Pancreas (tissue), 10 donors: Measurements from ENCODE around the gene DEPDC4. TPM values are rescaled to one million over a fixed set of nuclear protein-coding genes. Genes with fewer than 3 reads are reported as not detected.
"Not testable (repeated sequence)": the region's sequence is repeated elsewhere in the genome, so short reads cannot be mapped to it uniquely, and the experiment has no call there.

Source experiments
- ATAC-seq, 4 donors: fragments of 200-7000 bp; cut with Tn5 transposase; one replicate each; pipeline versions ENCODE4 v1.8.0 to v1.9.1; 2020; ENCODE audit warnings: mild to moderate bottlenecking in 4 of 4, moderate library complexity in 4 of 4
- DNase-seq, 6 donors: peaks; one replicate each; pipeline ENCODE4 v3.0.0-alpha.2; 2020
- FAIRE-seq: peaks from 2 replicates; lab custom pipeline; 2012; peaks lifted over from hg19 to GRCh38; lab: Jason Lieb, UNC
- H3K27ac ChIP-seq, 4 donors: fragments of 200-600 bp; sonication (generic); 1 replicate in 3 of 4; 2 replicates in 1 of 4; pipeline versions ENCODE4 v1.5.0 to v1.8.0; 2020
- H3K27me3 ChIP-seq, 4 donors: fragments of 200-600 bp; one replicate each; pipeline ENCODE4 v1.8.0; 2021
- H3K36me3 ChIP-seq, 3 donors: fragments of 200-600 bp; sonication (generic) in 1 of 3; one replicate each; pipeline versions ENCODE4 v1.5.0 to v1.8.0; 2020 to 2021
- H3K4me1 ChIP-seq, 3 donors: fragments of 200-600 bp; one replicate each; pipeline ENCODE4 v1.8.0; 2021
- H3K4me3 ChIP-seq, 4 donors: fragments of 200-600 bp; sonication (generic) in 2 of 4; one replicate each; pipeline versions ENCODE4 v1.5.0 to v1.8.0; 2020 to 2021
- H3K9me3 ChIP-seq, 4 donors: fragments of 200-600 bp; one replicate each; pipeline ENCODE4 v1.8.0; 2021
- whole genome bisulfite sequencing, 2 donors: extraction: QIAGEN DNeasy Blood & Tissue Kit; methylation state at CpG; one replicate each; pipeline ENCODE4 v1.1.7; 2013; 5-methylcytosine and 5-hydroxymethylcytosine counted together
- intact Hi-C, 3 donors: fragments of 100-400 bp; cut with DNase I; formaldehyde crosslinking; loops; one replicate each; pipeline versions ENCODE4 v1.11.1 to v1.14.2; 2022
- polyA plus RNA-seq, 2 donors: library from polyadenylated mRNA; stranded (reverse); fragments of 200-250 nt; gene quantifications; one replicate each; pipeline ENCODE4 v1.2.3, GENCODE V29; 2013
- total RNA-seq, 6 donors: library from RNA; stranded (reverse); fragmentation: NEBNext Ultra II Directional in 4 of 6; extraction: Animal tissue kit (Norgen Biotek cat#: 25700) in 4 of 6; gene quantifications; one replicate each; pipeline versions ENCODE4 v1.2.1 to v1.2.4, GENCODE V29; 2021 to 2023
- TF ChIP-seq, protein P1 (sequence below), 4 donors: fragments of 200-600 bp; sonication (generic) in 3 of 4; IDR thresholded peaks; one replicate each; pipeline versions ENCODE4 v1.5.0 to v1.8.0; 2021; ENCODE audit warnings: antibody characterized with exemption in 4 of 4
- donor health status: healthy with polysubstance abuse.
- donor health status: DM: no; HTN: no; CAD: no; lungs with moderate emphysema.
- donor health status: DM: no; HTN: no; CAD: no.
- donor health status: control.
- donor health status: control.
- donor health status: Bipolar disorder and iron deficiency.
- donor health status: DM: yes; HTN: yes; CAD: no.
- donor health status: DM: no; HTN: no; CAD: no.
- donor health status: DM: no; HTN: no; CAD: no.
- donor health status: DM: yes; HTN: yes; CAD: no.

Gene DEPDC4
- total and polyA plus RNA-seq, 8 donors: 0.42 to 2.2 (median 1.2) TPM

DNA sequence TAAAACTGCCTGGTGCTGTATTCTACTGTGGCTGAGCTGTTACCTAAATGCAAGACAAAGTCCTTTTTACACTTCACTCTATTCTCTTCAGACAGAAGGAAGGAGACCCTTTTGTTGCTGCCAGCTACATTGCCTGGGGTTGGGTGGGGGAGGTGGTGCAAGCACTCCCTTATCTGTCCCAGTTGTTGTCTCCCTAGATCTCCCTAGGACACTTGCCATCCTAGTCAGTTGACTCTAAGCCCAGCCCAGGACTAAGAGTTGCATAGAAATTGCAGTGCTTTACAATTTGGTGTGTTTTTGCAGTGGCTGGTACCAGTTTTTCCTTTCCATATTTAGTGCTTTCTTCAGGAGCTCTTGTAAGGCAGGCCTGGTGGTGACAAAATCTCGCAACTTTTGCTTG lies 35.2 kb upstream of the DEPDC4 start:
- DNase-seq (no peak), FAIRE-seq (no peak), ATAC-seq (no peak)
- TF ChIP-seq, protein P1, sequence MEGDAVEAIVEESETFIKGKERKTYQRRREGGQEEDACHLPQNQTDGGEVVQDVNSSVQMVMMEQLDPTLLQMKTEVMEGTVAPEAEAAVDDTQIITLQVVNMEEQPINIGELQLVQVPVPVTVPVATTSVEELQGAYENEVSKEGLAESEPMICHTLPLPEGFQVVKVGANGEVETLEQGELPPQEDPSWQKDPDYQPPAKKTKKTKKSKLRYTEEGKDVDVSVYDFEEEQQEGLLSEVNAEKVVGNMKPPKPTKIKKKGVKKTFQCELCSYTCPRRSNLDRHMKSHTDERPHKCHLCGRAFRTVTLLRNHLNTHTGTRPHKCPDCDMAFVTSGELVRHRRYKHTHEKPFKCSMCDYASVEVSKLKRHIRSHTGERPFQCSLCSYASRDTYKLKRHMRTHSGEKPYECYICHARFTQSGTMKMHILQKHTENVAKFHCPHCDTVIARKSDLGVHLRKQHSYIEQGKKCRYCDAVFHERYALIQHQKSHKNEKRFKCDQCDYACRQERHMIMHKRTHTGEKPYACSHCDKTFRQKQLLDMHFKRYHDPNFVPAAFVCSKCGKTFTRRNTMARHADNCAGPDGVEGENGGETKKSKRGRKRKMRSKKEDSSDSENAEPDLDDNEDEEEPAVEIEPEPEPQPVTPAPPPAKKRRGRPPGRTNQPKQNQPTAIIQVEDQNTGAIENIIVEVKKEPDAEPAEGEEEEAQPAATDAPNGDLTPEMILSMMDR (IDR thresholded peaks at IDR 0.05): no peak
- no peak overlapping the region for H3K4me3 ChIP-seq
- 98 to 100% methylated on average over 1 of the region's 1 CpG for WGBS, 2 donors
- no peak overlapping the region for H3K27ac ChIP-seq
- no peaks in the 10 kb centered on the region for H3K27me3 ChIP-seq
- intact Hi-C loops: no loop called here
- no peaks in the 10 kb centered on the region for H3K4me1 ChIP-seq
- peaks cover 0 to 3% (median 0%) of the 10 kb centered on the region in 3 donors for H3K36me3 ChIP-seq
- no peaks in the 10 kb centered on the region for H3K9me3 ChIP-seq

DNA sequence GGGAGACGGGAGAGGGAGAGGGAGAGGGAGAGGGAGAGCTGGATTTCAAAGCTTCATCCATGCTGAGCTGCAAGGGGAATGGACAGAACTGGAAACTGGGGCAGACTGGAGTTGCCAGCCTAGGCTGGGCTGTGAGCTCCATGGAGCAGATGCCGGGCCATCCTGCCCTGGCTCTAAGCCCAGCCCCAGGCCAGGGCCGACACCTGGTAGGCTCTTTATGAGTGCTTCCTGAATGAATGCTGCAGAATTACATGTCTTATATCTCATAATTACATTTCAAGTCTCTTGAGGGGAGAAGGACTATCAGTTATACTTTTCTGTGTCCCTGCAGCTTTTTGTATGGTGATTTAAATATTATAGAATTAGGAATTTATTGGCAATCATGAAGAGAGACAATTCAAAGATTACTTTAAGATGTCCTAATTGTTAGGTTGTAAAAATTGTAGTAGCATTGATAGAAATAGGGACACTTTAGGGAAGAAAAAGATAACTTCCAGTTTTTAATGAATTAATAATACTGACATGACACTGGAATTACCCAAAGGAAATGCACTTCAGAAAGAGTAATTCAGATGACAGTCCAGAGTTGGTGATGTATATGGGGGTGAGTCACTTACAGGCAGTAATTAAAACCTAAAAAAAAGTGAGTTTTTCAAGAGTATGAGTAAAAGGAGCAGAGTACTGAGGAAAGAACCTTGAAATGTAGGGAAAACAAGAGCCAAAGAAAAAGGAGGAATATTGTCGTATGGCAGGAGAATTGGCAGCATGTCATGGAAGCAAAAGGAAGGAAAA lies 29.1 kb upstream of the DEPDC4 start:
- TF ChIP-seq, protein P1 (IDR thresholded peaks at IDR 0.05): no peak
- Histone ChIP-seq H3K27me3 (no peaks in the 10 kb centered on the region), H3K4me3 (no peak overlapping the region), H3K4me1 (no peaks in the 10 kb centered on the region), H3K27ac (no peak overlapping the region), H3K9me3 (peaks cover 0 to 2% (median 0%) of the 10 kb centered on the region in 4 donors), H3K36me3 (peaks cover 0 to 3% (median 0%) of the 10 kb centered on the region in 3 donors)
- DNase-seq (no peak), FAIRE-seq (no peak), ATAC-seq (no peak)
- WGBS, 2 donors: 85 to 90% methylated on average over 4 of the region's 4 CpGs
- intact Hi-C loops: no loop called here

- H3K36me3 ChIP-seq, H3K4me1 ChIP-seq, H3K27ac ChIP-seq, ATAC-seq, H3K27me3 ChIP-seq, FAIRE-seq, intact Hi-C loops, H3K9me3 ChIP-seq, H3K4me3 ChIP-seq: not testable (repeated sequence)
- WGBS, 2 donors: 97% methylated on average over 5 to 18 of the region's 24 CpGs
- peak in 1 of 6 donors; percentile 63 for DNase-seq
Measured at GRCh38 chr12:100294366-100294765, 27.5 kb upstream of the DEPDC4 start.

- TF ChIP-seq, protein P1 (IDR thresholded peaks at IDR 0.05): no peak
- 94 to 95% methylated on average over 1 of the region's 1 CpG for WGBS, 2 donors
- no peak for ATAC-seq
- intact Hi-C loops: no loop called here
- Histone ChIP-seq H3K4me3 (no peak overlapping the region), H3K27ac (no peak overlapping the region), H3K27me3 (no peaks in the 10 kb centered on the region), H3K4me1 (no peaks in the 10 kb centered on the region), H3K36me3 (no peaks in the 10 kb centered on the region), H3K9me3 (peaks cover 0 to 2% (median 0%) of the 10 kb centered on the region in 4 donors)
- FAIRE-seq: no peak
- DNase-seq: no peak
Measured at GRCh38 chr12:100293017-100293416, 26.1 kb upstream of the DEPDC4 start.

- intact Hi-C loops: no loop called here
- H3K9me3 ChIP-seq: peaks cover 0 to 2% (median 0%) of the 10 kb centered on the region in 4 donors
- ATAC-seq (no peak), DNase-seq (no peak), FAIRE-seq (no peak)
- H3K27ac ChIP-seq: no peak overlapping the region
- no peaks in the 10 kb centered on the region for H3K4me1 ChIP-seq
- WGBS, 2 donors: 89 to 95% methylated on average over 3 of the region's 3 CpGs
- TF ChIP-seq, protein P1 (IDR thresholded peaks at IDR 0.05): no peak
- H3K27me3 ChIP-seq: no peaks in the 10 kb centered on the region
- H3K4me3 ChIP-seq: no peak overlapping the region
- no peaks in the 10 kb centered on the region for H3K36me3 ChIP-seq
Measured at GRCh38 chr12:100290016-100290415, 23.1 kb upstream of the DEPDC4 start.
